Measurements from ENCODE around the gene SPRYD4.

- no peak for TF ChIP-seq CTCF (IDR thresholded peaks at IDR 0.05)
- no peak for TF ChIP-seq ZFX (IDR thresholded peaks at IDR 0.05; ENCODE audit: borderline replicate concordance)
Measured at GRCh38 chr12:56521590-56522371, 53.4 kb downstream of the SPRYD4 start, which contains the start of gene RBMS2.
